ENCODE data around the gene MAEA.

GRCh38 chr4:1326751-1327525 lies 37.2 kb downstream of the MAEA start:
- TF ChIP-seq CTCF (IDR thresholded peaks at IDR 0.05; ENCODE audit: control extremely low read depth in 1 of 3, insufficient read depth in 1 of 3, low read depth in 1 of 3, low read length in 3 of 3), result no peak
- TF ChIP-seq RFX5 (IDR thresholded peaks at IDR 0.05; ENCODE audit: borderline replicate concordance, low read depth, low read length), result no peak
- TF ChIP-seq CBX8 (IDR thresholded peaks at IDR 0.05; ENCODE audit: borderline replicate concordance, low read depth, low read length), result no peak
- no peak for TF ChIP-seq SP1 (IDR thresholded peaks at IDR 0.05; ENCODE audit: low read depth, low read length)
- TF ChIP-seq JUND (IDR thresholded peaks at IDR 0.05; ENCODE audit: low read length), result no peak
- no peak for TF ChIP-seq POLR2AphosphoS5 (IDR thresholded peaks at IDR 0.05; ENCODE audit: low read depth, low read length)
- no peak for TF ChIP-seq SIN3A (conservative IDR thresholded peaks at IDR 0.05 in 1 of 2, IDR thresholded peaks at IDR 0.05 in 1 of 2; ENCODE audit: low read depth in 1 of 2, low read length in 2 of 2)
- TF ChIP-seq SAP30 (IDR thresholded peaks at IDR 0.05; ENCODE audit: insufficient read depth, insufficient replicate concordance, low read length), result no peak
- no peak for TF ChIP-seq EP300 (IDR thresholded peaks at IDR 0.05; ENCODE audit: borderline replicate concordance in 1 of 2, low read depth in 2 of 2, low read length in 2 of 2)
- no peak for TF ChIP-seq USF2 (IDR thresholded peaks at IDR 0.05; ENCODE audit: low read length)
- no peak for TF ChIP-seq MAX (IDR thresholded peaks at IDR 0.05)
- no peak for TF ChIP-seq MAFK (IDR thresholded peaks at IDR 0.05; ENCODE audit: low read depth, low read length)

Data from H1 (cell line).